Gastroesophageal sphincter (tissue), 4 donors: ENCODE measurements around the gene TMCC3. TPM values are rescaled to one million over a fixed set of nuclear protein-coding genes. Genes with fewer than 3 reads are reported as not detected.

Experiments used
- ATAC-seq: fragments of 150-250 bp; one replicate; pipeline ENCODE4 v1.9.1; 2016; ENCODE audit warnings: mild to moderate bottlenecking, moderate library complexity
- H3K27ac ChIP-seq, 4 donors: fragments of 200-600 bp; sonication (generic) in 3 of 4; 1 replicate in 3 of 4; 2 replicates in 1 of 4; pipeline ENCODE4 v1.5.1; 2016 to 2019
- H3K27me3 ChIP-seq: fragments of 200-600 bp; sonication (generic); one replicate; pipeline ENCODE4 v1.5.1; 2019
- H3K36me3 ChIP-seq, 2 donors: fragments of 200-600 bp; sonication (generic); one replicate each; pipeline ENCODE4 v1.5.1; 2019; ENCODE audit warnings: control low read depth in 1 of 2
- H3K4me1 ChIP-seq, 3 donors: fragments of 200-600 bp; sonication (generic); 1 replicate in 2 of 3; 2 replicates in 1 of 3; pipeline ENCODE4 v1.5.1; 2016 to 2019; ENCODE audit warnings: control low read depth in 2 of 3
- H3K4me3 ChIP-seq, 2 donors: fragments of 200-600 bp; sonication (generic); one replicate each; pipeline ENCODE4 v1.5.1; 2019; ENCODE audit warnings: mild to moderate bottlenecking in 1 of 2, moderate library complexity in 1 of 2
- H3K9me3 ChIP-seq, 3 donors: fragments of 200-600 bp; sonication (generic); one replicate each; pipeline ENCODE4 v1.5.1; 2017 to 2019; ENCODE audit warnings: control low read depth in 2 of 3
- EP300 ChIP-seq: sonication (generic); formaldehyde crosslinking; IDR thresholded peaks from one replicate; pipeline ENCODE4 v1.6.1; 2017; ENCODE audit warnings: antibody characterized with exemption, mild to moderate bottlenecking
- POLR2A ChIP-seq, 2 donors: fragments of 450-650 bp; IDR thresholded peaks; one replicate each; pipeline ENCODE4 v1.6.1; 2017; ENCODE audit warnings: antibody characterized with exemption in 2 of 2, mild to moderate bottlenecking in 2 of 2, moderate library complexity in 1 of 2
- POLR2AphosphoS5 ChIP-seq: sonication (generic); formaldehyde crosslinking; IDR thresholded peaks from one replicate; pipeline ENCODE4 v1.6.1; 2017; ENCODE audit warnings: antibody characterized with exemption
- WGBS, 2 donors: methylation state at CpG; one replicate each; pipeline ENCODE4 v1.1.5; 2018; ENCODE audit warnings: low coverage in 1 of 2; 5-methylcytosine and 5-hydroxymethylcytosine counted together
- total RNA-seq, 4 donors: library from RNA; depleted of rRNA; stranded (reverse); fragments of >200 nt; gene quantifications; one replicate each; pipeline ENCODE4 v1.1.0, GENCODE V29; 2016
- TF ChIP-seq, protein P1 (sequence below), 4 experiments: fragments of 200-600 bp in 2 of 4; fragments of 450-650 bp in 2 of 4; sonication (generic) in 1 of 4; IDR thresholded peaks; one replicate each; pipeline ENCODE4 v1.5.1; 2017 to 2019; ENCODE audit warnings: antibody characterized with exemption in 4 of 4, mild to moderate bottlenecking in 2 of 4, moderate library complexity in 2 of 4

The TMCC3 gene
- total RNA-seq, 4 donors from 2014 or later, result 9.2 to 24.7 (median 20.2) TPM

DNA sequence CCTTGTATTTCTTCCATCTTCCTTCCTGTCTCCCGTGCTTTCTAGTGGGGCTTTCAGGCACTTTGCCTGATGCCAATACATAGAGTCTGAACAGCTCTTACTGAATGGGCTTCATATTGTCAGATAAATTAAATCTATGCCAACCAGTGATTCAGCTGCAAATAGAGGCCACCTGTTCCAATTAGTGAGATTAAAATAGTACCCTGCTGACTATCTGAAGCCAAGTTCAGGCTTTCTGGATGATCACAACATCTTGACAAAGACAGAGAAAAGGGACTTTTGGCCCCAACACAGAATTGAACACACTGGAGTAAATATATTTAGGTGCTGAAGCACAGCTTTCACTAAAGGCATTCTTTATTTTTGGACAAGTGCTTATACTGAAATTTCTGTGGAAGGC lies 11.8 kb downstream of the TMCC3 start:
- H3K27ac ChIP-seq, result no peak overlapping the region
- no peak for TF ChIP-seq POLR2AphosphoS5
- no peak for TF ChIP-seq EP300
- TF ChIP-seq POLR2A (IDR thresholded peaks at IDR 0.05), result no peak
- TF ChIP-seq, protein P1, sequence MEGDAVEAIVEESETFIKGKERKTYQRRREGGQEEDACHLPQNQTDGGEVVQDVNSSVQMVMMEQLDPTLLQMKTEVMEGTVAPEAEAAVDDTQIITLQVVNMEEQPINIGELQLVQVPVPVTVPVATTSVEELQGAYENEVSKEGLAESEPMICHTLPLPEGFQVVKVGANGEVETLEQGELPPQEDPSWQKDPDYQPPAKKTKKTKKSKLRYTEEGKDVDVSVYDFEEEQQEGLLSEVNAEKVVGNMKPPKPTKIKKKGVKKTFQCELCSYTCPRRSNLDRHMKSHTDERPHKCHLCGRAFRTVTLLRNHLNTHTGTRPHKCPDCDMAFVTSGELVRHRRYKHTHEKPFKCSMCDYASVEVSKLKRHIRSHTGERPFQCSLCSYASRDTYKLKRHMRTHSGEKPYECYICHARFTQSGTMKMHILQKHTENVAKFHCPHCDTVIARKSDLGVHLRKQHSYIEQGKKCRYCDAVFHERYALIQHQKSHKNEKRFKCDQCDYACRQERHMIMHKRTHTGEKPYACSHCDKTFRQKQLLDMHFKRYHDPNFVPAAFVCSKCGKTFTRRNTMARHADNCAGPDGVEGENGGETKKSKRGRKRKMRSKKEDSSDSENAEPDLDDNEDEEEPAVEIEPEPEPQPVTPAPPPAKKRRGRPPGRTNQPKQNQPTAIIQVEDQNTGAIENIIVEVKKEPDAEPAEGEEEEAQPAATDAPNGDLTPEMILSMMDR (IDR thresholded peaks at IDR 0.05), result no peak
- no peaks in the 10 kb centered on the region for H3K9me3 ChIP-seq
- no peaks in the 10 kb centered on the region for H3K27me3 ChIP-seq
- peaks cover 0 to 11% (median 0%) of the 10 kb centered on the region in 3 donors for H3K4me1 ChIP-seq
- no peak for ATAC-seq
- no peaks in the 10 kb centered on the region for H3K36me3 ChIP-seq
- H3K4me3 ChIP-seq, result no peak overlapping the region
- WGBS, 2 donors, result 55 to 86% methylated on average over 1 of the region's 1 CpG

DNA sequence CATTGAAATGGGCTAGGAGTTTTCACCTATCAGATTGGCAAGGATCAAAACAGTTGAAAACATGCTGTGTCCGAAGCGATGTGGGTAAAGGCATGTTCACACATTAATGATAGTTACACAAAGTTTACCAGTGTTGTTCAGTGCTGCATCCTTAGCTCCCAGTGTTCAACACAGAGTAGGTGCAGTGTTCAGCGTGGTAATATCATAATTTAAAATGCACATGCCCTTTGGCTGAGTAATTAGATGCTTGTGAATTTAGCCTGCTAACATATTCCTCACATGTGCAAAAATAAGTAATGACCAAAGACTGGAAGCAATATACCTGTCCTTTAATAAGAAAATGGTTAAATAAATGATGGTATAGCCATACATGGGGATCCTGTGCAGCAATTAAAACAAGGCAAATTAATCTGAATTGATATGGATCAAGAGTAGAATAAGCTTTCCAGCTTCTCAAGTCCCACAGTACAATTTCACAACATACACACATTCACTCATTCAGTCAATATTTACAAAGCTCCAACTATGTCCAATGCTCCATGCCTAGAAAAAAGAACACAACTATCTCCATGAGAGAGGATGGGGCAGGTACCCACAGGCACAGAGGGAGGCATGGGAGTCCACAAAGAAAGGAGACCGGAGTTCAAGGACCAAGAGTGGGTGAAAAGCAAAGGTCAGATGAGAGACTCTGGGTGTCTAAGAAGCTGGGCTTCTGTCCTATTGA lies 12.8 kb downstream of the TMCC3 start:
- Histone ChIP-seq H3K9me3 (no peaks in the 10 kb centered on the region), H3K36me3 (no peaks in the 10 kb centered on the region), H3K27me3 (no peaks in the 10 kb centered on the region), H3K27ac (no peak overlapping the region), H3K4me3 (no peak overlapping the region), H3K4me1 (peaks cover 0 to 10% (median 0%) of the 10 kb centered on the region in 3 donors)
- 86 to 100% methylated on average over 1 to 4 of the region's 4 CpGs for WGBS, 2 donors
- ATAC-seq, result no peak
- TF ChIP-seq POLR2AphosphoS5 (no peak), EP300 (no peak), POLR2A (IDR thresholded peaks at IDR 0.05) (no peak)
- TF ChIP-seq, protein P1 (IDR thresholded peaks at IDR 0.05), result no peak

DNA sequence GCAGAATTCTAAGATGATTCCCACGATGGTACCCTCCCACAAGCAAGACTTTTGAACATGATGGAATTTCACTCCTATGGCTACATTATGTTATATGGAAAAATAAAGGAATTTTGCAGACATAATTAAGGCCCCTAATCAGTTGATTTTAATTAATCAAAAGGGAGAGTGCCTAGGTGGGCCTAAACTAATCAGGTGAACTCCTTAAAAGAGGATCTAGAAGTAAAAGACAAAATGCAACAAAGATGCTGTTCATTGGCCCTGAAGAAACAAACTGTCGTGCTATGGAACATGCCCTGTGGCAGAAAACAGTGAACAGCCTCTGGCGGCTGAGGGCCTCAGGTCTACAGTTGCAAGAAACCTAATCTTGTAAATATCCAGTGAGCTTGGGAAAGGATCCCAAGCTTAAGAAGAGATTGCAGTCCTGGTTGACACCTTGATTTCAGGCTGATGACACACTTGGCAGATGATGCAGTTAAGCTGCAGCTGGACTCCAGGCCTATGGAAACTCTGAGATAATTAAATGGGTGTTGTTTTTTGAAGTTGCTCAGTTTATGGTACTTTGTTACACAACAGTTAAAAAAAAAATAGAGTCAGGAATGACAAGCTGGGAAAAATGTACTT lies 13.8 kb downstream of the TMCC3 start:
- H3K4me1 ChIP-seq, result peaks cover 0 to 10% (median 0%) of the 10 kb centered on the region in 3 donors
- no peak for TF ChIP-seq EP300
- TF ChIP-seq POLR2A (IDR thresholded peaks at IDR 0.05), result no peak
- no peak for TF ChIP-seq POLR2AphosphoS5
- TF ChIP-seq, protein P1 (IDR thresholded peaks at IDR 0.05), result no peak
- 66 to 67% methylated on average over 3 of the region's 3 CpGs for WGBS, 2 donors
- H3K9me3 ChIP-seq, result no peaks in the 10 kb centered on the region
- no peak overlapping the region for H3K4me3 ChIP-seq
- H3K27me3 ChIP-seq, result no peaks in the 10 kb centered on the region
- ATAC-seq, result no peak
- H3K27ac ChIP-seq, result no peak overlapping the region
- no peaks in the 10 kb centered on the region for H3K36me3 ChIP-seq

DNA sequence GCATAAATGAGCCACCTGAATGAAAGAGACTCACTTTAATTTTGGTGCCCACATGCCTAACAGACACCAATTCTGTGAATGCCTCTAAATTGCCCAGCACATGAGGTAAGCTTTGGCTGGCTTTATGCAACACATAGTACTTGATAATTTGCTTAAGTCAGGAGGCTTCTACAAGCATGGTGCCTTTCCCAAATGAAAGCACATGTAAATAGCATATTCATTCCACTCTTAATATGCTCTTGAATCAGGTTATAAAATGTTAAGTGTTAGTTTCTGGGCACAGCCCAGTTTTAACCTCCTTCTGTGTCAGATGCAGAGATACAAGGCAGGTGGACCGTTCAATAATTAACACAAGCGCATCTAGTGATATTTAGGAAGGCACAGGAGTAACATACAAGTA lies 15.6 kb downstream of the TMCC3 start:
- no peak for ATAC-seq
- H3K27me3 ChIP-seq, result no peaks in the 10 kb centered on the region
- H3K4me1 ChIP-seq, result peaks cover 0 to 10% (median 0%) of the 10 kb centered on the region in 3 donors
- H3K36me3 ChIP-seq, result no peaks in the 10 kb centered on the region
- no peak overlapping the region for H3K27ac ChIP-seq
- 88 to 100% methylated on average over 1 to 2 of the region's 2 CpGs for WGBS, 2 donors
- no peaks in the 10 kb centered on the region for H3K9me3 ChIP-seq
- TF ChIP-seq POLR2A (IDR thresholded peaks at IDR 0.05) (no peak), POLR2AphosphoS5 (no peak), EP300 (no peak)
- TF ChIP-seq, protein P1 (IDR thresholded peaks at IDR 0.05), result no peak
- no peak overlapping the region for H3K4me3 ChIP-seq

DNA sequence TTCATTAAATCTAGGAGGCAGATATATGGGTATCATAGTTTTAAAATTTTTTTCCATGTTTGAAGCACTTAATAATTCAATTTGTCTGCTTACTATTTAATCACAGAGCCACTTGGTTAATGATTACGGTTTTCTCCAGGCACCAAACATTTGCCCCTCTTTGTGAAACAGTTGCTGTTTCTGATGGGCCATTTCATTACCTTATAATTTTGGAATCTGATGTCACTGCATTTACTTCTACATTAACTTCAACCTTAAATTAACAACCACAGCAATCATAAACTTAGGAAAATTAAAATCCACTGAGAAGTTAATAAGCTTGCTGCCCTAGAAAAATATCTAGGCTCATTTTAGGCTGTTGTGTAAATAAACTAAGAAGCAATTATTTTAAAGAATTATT lies 17.0 kb downstream of the TMCC3 start:
- Histone ChIP-seq H3K36me3 (no peaks in the 10 kb centered on the region), H3K27me3 (no peaks in the 10 kb centered on the region), H3K9me3 (no peaks in the 10 kb centered on the region), H3K4me1 (peaks cover 0 to 10% (median 0%) of the 10 kb centered on the region in 3 donors), H3K27ac (no peak overlapping the region), H3K4me3 (no peak overlapping the region)
- no peak for ATAC-seq
- no peak for TF ChIP-seq EP300
- TF ChIP-seq, protein P1 (IDR thresholded peaks at IDR 0.05), result no peak
- no peak for TF ChIP-seq POLR2A (IDR thresholded peaks at IDR 0.05)
- TF ChIP-seq POLR2AphosphoS5, result no peak
- WGBS, 2 donors, result 87 to 90% methylated on average over 1 of the region's 1 CpG
